H1 (cell line): ENCODE results near the gene ZNF618. TPM values are rescaled to one million over a fixed set of nuclear protein-coding genes. Genes with fewer than 3 reads are reported as not detected.

ENCODE experiments used
- CHD7 ChIP-seq: fragments of 300-600 bp; sonication (generic); IDR thresholded peaks from 2 replicates; pipeline ENCODE4 v1.7.1; 2012; ENCODE audit warnings: low read length, moderate library complexity, mild to moderate bottlenecking, inconsistent platforms; ENCODE audit not compliant: insufficient replicate concordance
- KDM5A ChIP-seq: fragments of 200-600 bp; IDR thresholded peaks from 2 replicates; pipeline ENCODE4 v1.7.1; 2012; ENCODE audit warnings: mild to moderate bottlenecking, low read length, inconsistent platforms, mixed read lengths
- polyA plus RNA-seq, 7 experiments: library from polyadenylated mRNA; depleted of rRNA in 3 of 7; stranded (reverse) in 5 of 7; unstranded in 2 of 7; fragments of >200 nt in 5 of 7; fragments of 200-250 nt in 2 of 7; gene quantifications; 1 replicate in 5 of 7; 2 replicates in 1 of 7; 4 replicates in 1 of 7; pipeline versions ENCODE4 v1.2.1 to v1.2.3, GENCODE V29; 2011 to 2013; ENCODE audit warnings: missing spikeins in 2 of 7, mixed read lengths in 2 of 7
- total RNA-seq: library from RNA; stranded (reverse); fragmentation: NEBNext Ultra II Directional; extraction: Animal tissue kit (Norgen Biotek cat#: 25700); gene quantifications from 2 replicates; pipeline ENCODE4 v1.2.1, GENCODE V29; 2021

ZNF618 gene
- total and polyA plus RNA-seq, 2 of the 8 experiments (the other 6 are each of a cell fraction or from before 2014, with no cell fraction given) = 9.6 to 28.5 TPM

GRCh38 chr9:114096866-114097612, 220.9 kb downstream of the ZNF618 start (continued):
- TF ChIP-seq CHD7 = no peak
- TF ChIP-seq KDM5A = no peak
